Kasumi-1 (cell line): Measurements from ENCODE around the gene TMEM38A.
"Not testable (repeated sequence)": the region's sequence is repeated elsewhere in the genome, so short reads cannot be mapped to it uniquely, and the experiment has no call there.

ENCODE experiments used
- DNase-seq, 2 experiments: peaks; one replicate each; lab custom pipeline; 2025; lab: John Stamatoyannopoulos, UW

Gene TMEM38A

DNA sequence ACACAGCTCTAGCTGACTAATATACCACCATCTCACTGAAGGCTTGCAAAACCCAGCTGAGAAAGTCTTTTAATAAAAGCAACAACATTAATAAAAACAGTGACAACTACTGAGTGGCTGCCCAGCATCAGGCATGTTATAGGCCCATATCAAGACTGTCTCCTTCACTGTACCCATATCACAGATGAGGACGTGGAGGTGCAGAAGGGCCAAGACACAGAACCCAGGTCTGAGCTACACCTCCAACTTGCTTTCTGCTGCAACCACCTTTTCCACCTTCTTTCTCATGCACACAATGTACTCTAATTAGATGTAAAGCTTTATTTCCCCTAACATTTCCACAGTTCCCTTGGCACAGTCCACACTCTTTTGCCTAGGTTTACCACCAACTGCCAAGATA is 22.3 kb upstream of the TMEM38A start:
- DNase-seq: no peak

DNA sequence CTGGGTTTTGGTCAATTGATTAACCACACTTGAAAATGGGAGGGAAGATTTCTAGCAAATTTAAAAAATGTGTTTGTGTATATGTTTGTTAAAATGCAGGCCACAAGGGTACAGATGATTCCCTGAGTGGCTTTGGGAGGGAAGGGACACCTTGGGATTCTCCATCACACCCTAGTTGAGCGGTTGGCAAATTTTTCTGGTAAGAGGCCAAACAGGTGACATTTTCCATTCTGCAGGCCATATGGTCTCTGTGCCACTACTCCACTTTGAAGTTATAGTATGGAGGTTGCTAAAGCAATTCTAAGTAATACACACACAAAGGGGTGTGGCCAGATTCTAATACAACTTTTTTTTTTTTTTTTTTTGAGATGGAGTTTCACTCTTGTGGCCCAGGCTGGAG is 20.0 kb upstream of the TMEM38A start:
- no peak for DNase-seq

DNA sequence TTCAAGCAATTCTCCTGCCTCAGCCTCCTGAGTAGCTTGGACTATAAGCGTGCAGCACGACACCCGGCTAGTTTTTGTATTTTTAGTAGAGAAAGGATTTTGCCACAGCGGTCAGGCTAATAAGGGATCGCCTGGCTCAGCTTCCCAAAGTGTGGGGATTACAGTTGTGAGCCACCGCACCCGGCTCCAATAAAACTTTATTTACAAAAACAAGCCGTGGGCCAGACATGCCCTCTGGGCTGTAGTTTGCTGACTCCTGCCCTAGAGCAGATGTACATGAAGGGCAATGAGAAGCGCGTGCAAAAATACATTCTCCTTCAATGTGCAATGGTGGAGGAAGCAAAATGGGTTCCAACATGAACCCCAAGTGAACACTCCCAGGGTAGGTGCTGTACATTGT is 19.2 kb upstream of the TMEM38A start:
- no peak for DNase-seq

DNA sequence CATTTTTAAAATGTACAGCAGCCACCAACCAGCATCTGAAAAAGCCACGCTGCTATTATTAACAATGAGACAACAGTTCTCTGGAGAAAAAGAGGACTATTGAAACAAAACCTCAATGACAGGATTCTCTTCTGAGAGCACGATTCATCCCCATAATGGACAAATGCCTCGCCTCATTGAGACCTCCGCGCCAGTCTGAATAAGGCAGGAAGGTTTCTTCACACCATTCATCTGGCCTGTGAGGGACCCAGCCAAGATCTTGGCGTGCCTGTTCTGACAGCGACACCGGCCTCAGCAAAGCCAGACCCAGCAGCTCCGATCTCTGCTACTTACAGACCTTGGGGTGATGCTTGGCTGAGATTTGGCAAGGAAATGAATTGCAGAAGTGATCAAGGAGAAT is 15.8 kb upstream of the TMEM38A start:
- DNase-seq: no peak

DNA sequence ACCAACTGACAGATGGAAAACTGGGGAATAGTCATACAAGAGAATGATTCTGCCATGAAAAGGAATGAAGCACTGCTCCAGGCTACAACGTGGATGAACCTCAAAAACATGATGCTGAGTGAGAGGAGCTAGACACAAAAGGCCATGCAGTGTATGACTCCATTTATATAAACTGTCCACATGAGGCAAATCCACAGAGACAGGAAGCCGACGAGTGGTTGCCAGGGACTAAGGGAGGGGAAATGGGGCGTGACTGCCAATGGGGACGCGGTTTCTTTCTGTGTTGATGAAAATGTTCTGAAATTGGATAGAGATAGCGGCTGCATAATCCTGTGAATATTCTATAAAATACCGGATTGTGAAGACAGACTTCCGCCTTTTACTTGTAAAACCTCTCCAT is 11.2 kb upstream of the TMEM38A start:
- no peak for DNase-seq

DNA sequence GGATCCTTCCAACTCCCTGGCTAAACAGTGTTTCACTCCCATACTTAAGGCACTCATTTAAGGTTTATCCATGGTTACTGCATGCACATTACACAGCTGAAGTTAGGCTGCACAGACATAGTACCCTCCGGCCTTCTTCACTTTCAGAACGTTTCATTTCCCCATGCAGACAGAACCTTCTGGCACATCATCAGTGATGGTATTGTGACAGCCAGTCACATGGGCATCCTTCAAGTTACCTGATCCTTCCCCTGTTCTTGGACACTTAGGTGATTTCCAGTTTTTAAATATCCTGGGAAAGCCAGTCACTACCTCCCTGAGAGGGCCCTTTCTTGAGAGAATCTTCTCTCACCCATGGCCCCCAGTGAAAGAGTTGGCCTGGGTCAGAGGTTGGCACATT is 10.1 kb upstream of the TMEM38A start:
- no peak for DNase-seq

DNA sequence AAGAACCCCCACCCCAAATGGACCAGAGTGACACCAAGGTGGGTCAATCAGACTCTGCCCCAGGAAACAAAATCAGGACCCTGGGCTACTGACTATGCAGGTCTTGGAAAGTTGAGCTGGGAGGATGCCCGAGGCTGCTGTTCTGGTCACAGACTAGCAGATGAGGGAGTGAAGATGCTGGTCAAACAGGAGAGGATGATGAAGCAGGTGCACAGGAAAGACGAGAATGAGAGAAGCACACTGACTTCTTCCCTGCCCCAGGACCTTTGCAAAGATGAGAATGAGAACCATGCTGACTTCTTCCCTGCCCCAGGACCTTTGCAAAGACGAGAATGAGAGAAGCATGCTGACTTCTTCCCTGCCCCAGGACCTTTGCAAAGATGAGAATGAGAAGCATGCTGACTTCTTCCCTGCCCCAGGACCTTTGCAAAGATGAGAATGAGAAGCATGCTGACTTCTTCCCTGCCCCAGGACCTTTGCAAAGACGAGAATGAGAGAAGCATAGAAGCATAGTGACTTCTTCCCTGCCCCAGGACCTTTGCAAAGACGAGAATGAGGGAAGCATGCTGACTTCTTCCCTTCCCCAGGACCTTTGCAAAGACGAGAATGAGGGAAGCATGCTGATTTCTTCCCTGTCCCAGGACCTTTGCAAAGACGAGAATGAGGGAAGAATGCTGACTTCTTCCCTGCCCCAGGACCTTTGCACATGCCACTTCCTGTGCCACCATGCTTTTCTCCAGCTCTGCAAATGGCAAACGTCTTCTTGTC is 9.3 kb upstream of the TMEM38A start:
- not testable (repeated sequence) for DNase-seq

DNA sequence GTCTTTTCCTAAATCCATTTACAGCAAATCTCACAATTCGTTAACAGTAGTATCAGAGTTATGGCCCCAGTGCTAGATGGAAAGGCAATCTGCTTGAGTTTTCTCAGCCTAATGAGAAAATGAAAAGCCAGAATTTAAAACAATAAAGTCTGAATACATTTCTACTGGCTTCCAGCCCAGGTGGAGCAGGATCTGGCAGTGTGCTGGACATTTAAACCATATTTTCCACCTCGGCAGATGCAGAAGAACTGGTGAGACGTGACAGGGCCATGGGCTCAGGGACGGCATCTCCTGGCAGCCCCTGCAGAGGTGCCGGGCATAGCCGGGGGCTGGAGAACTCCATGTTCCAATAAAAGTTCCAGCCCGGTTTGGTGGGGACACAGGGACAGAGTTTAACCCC is 8.1 kb upstream of the TMEM38A start:
- no peak for DNase-seq

DNA sequence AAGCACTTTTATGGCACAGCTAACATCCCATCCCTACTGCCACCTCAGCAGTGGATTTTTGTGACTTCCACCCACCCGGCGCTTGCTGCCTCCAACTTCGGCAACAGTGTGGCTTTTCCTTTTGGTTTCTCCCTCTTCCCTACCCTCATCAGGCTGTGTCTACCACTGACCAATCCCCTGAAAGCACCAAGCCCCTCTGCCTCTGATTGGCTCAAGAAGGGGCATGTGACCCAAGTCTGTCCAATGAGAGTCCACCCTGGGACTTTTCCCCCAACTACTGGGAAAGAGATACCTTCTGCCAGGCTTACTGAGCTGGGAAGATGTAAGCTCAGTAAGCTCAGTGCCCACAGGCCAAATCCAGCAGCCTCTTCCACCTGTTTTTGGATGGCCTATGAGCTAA is 6.8 kb upstream of the TMEM38A start:
- DNase-seq: no peak

DNA sequence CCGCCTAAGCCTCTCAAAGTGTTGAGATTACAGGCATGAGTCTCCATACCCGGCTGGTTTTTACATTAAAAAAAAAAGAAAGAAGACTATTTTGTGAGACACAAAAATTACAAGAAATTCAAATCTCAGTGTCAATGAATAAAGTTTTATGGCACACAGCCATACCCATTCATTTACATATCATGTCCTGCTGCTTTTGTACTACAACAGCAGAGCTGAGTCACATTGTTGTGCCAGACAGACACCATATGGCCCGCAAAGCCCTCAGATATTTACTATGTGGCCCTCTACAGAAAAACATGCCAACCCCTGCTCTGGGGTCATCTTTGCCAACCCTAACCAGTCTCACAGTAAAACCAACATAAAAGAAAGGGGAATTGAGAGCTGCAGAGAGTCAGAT is 6.3 kb upstream of the TMEM38A start:
- no peak for DNase-seq

DNA sequence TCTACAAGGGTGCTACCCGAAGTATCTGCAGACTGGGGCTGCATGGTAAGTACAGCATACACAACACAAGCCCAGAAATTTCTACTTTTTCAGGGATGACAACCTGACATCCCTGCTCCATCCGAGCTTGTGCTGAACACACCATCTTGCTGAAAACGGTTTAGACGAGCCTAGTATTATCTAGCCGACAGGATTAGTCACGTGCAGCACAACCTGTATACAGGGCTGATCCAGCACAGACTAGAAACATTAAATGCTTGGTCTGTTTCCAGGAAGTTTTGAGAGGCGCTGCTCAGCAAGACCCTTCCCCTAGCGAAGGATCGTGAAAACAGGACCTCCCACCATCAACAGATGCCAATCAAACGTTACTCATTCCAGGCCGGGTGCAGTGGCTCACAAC is 5.2 kb upstream of the TMEM38A start:
- DNase-seq: no peak

DNA sequence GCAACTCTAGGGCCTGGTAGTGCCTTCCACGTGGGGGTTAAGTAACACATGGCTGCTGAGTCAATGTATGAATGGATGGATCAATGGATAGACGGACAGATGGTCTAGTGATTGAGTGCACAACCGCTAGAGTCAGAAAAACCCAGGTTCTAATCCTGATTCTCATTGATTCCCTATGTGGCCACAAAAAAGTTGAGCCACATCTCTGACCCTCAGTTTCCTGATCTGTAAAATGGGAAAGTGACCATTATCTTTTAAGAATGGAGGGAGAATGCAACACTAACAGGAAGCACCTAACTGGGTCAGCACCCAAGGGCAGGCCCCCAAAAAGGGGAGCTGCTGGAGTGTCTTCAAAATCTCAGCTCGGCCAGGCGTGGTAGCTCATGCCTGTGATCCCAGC is 3.6 kb upstream of the TMEM38A start:
- no peak for DNase-seq

DNA sequence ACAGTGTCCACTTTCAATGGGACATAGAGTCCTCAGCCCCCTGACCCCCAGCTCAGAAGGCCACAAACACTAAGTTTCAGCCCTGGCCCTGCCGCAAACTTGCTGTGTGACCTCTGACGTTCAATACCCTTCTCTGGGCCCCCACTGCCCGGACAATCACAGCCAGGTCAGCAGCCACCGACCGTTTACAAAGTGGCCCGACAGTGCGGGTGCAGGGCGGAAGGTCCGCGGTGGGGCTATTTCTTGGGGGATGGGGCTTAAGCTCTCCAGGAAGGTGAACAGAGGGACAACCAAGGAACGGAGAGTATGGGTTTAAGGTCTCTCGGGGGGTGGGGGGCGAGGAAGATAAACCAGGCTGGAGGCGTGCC is 1.5 kb upstream of the TMEM38A start:
- DNase-seq: no peak

DNA sequence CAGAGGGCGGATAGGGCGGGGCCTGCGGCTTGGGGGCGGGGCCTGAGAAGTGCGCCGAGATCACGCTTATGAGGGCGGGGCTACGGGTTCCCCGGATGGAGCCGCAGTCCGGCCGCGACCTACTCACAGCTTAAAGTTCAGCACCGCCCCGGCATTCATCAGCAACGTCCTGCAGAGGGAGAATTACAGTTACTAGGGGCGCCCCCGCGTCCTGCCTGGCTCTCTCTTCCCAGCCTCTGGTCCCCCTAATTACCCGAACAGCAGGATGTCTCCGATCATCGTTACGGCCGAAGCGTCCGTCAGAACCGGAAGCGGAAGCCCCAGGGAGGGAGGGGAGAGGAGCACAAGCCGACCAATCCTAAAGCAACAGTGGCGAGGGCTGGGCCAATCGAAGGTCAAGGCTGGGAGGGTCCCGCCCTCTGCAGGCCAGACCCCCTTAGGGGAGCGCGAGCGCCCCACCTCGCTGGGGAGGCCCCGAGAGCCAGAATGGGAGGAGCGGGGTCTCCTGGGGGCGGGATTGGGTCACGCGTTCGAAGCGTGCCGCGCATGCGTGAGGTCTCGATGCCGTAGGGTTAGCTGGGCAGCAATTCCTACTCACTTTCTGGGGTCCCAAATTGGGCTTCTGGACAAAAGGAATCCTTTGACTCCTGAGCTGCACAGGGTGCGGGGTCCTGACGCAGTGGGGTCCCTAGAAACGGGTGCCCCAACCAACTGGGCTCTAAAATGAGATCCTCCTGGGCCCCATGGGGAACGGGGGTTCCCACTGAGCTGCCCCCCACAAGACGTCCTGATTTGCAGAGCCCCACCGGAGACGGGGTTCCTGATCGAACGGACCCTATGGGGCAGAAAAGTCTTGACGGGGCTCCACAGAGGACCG is 869 bp upstream of the TMEM38A start, which contains the start of gene SMIM7:
SMIM7 (minus strand) TSS at position 313 of the 877 bp plus-strand sequence; CDS start at position 279, 34 bp downstream.
- peak; percentile 96 for DNase-seq

DNA sequence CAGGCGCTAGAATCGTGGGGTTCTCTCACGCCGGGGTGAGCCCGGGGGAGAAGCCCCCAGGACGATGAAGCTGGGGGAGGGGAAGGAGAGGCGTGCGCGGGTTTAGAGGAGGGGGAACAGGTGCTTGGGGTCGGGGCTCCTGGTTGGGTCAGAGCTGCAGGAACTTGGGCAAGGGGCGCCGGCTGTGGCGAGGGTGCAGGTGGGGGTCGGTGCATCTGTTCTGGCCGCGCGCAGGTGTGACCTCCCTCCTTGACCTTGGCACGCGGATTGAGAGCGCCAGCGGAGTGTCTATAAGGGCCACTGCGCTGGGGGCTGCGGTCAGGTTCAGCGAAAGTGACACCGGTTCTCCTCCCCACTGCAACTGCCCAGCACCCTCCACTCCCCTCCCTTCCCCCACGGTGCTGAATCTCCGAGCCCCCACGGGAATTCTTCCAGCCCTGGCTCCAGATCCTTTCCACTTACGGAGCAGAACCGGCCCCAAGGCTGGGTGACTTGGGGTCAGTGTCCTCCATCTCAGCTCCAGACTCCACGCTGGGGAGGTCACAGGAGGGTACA is 618 bp downstream of the TMEM38A start:
- DNase-seq: no peak

DNA sequence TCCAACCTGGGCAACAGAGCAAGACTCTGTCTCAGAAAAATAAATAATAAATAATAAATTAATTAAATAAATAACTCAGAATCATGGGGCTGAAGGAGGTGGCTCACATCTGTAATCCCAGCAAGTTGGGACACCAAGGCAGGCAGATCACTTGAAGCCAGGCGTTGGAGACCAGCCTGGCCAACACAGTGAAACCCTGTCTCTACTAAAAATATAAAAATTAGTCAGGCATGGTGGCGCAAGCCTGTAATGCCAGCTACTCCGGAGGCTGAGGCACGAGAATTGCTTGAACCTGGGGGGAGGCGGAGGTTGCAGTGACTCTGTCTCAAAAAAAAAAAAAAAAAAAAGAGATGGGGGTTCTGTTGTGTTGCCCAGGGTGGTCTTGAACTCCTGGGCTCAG is 7.2 kb downstream of the TMEM38A start:
- DNase-seq: no peak

DNA sequence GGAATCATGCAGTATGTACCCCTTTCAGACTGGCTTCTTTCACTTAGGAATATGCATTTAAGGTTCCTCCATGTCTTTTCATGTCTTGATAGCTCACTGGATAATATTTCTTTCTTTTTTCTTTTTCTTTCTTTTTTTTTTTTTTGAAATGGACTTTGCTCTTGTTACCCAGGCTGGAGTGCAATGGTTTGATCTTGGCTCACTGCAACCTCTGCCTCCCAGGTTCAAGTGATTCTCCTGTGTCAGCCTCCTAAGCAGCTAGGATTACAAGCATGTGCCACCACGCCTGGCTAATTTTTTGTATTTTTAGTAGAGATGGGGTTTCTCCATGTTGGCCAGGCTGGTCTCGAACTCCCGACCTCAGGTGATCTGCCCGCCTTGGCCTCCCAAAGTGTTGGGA is 7.8 kb downstream of the TMEM38A start:
- not testable (repeated sequence) for DNase-seq

DNA sequence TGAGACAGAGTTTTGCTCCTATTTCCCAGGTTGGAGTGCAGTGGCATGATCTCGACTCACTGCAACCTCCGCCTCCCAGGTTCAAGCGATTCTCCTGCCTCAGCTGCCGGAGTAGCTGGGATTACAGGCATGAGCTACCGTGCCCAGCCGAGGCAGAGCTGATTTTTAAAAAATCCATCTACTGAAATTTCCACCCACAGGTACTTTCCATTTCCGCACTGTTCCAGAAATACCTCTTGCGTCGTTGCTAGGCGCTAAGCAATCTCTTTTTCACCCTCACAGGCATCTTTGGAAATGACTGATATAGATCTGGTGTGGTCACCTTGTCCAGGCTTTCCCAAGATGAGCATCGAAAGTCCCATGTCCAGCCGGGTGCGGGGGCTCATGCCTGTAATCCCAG is 9.4 kb downstream of the TMEM38A start:
- DNase-seq: no peak

DNA sequence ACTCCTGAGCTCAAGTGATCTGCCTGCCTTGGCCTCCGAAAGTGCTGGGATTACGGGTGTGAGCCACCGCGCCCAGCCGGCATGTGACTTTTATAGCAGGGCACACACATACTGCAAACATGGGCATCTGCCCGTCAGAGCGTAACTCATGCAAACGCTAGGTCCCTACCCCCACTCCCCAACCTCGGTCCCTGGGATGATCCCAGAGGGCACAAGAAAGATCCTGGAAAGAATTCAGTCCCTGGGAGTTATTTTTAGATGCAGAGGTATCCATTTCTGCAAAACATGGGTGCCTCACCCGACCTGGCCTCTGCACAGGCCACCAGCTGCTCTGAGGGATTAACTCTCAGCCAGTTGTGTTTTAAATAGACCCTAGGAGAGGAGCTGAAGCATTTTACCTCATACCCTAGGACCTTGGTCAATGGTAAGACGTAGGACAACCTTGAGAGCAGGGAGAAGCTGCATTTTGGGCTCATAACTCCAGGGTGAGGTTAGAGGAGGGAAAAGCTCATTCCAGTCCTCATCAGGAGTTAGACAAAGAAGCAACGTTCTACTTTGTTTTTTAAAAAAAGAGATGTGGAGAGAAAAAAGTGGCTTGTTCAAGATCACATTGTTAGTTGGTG is 10.8 kb downstream of the TMEM38A start:
- DNase-seq: no peak

DNA sequence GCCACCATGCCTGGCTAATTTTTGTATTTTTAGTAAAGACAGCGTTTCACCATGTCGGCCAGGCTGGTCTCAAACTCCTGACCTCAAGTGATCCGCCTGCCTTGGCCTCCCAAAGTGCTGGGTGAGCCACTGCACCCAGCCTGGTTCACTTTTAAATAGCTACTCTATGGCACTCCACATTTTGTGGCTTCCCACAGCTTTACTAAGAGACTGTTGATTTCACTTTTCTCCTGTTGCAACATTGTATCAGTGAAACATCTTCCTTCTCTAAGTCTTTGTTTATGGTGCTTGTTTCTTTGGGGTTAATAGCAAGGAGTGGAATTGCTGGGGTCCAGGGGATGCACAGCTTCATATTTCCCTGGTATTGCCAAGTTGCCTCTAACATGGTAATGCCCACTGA is 12.3 kb downstream of the TMEM38A start:
- no peak for DNase-seq

DNA sequence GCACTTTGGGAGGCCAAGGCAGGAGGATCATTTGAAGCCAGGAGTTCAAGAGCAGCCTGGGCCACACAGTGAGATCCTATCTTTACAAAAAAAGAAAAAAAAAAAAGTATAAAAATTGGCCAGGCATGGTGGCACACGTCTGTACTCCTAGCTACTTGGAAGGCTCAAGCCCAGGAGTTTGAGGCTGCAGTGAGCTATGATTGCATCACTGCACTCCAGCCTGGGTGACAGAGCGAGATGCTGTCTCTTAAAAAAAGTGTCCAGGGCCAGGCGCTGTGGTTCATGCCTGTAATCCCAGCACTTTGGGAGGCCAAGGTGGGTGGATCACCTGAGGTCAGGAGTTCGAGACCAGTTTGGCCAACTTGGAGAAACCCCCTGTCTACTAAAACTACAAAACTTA is 12.9 kb downstream of the TMEM38A start:
- DNase-seq: not testable (repeated sequence)

DNA sequence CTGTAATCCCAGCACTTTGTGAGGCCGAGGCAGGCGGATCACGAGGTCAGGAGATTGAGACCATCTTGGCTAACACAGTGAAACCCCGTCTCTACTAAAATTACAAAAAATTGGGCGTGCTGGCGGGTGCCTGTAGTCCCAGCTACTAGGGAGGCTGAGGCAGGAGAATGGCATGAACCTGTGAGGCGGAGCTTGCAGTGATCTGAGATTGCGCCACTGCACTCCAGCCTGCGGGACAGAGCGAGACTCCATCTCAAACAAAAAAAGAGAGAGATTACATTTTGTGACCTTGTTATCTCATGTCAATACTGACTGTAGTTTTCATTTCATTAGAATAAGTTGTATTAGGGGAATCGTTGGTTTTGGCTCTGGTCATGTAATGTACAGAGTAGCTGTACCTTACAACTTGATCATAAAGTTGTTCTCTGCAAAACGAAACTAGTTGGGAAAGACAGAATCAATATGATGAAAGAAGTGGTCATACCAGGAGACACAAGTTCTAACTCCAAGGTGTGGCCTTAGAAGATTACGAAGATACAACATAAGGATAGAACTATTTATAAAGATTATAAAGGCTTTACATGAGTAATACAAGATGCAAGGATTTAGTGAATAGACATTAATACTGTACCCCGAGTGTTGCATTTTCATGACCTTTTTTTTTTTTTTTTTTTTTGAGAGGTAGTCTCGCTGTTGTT is 15.3 kb downstream of the TMEM38A start:
- no peak for DNase-seq
